Esophagus muscularis mucosa (tissue), 4 donors: ENCODE results near the gene CNTNAP2. TPM values are rescaled to one million over a fixed set of nuclear protein-coding genes. Genes with fewer than 3 reads are reported as not detected.
"Not testable (repeated sequence)": the region's sequence is repeated elsewhere in the genome, so short reads cannot be mapped to it uniquely, and the experiment has no call there.

Experiments
- DNase-seq: peaks from one replicate; pipeline ENCODE4 v3.0.0-alpha.2; 2017; ENCODE audit errors: extremely low spot score
- H3K27ac ChIP-seq, 4 donors: fragments of 200-600 bp; sonication (generic); replicated peaks in 1 of 4; 1 replicate in 3 of 4; 2 replicates in 1 of 4; pipeline ENCODE4 v1.5.1; 2016 to 2019; ENCODE audit warnings: mild to moderate bottlenecking in 1 of 4
- H3K27me3 ChIP-seq, 4 donors: fragments of 200-600 bp; sonication (generic); one replicate each; pipeline versions ENCODE4 v1.5.1 to v1.6.0; 2016 to 2019
- H3K36me3 ChIP-seq, 4 donors: fragments of 200-600 bp; sonication (generic); one replicate each; pipeline ENCODE4 v1.5.1; 2016 to 2019
- H3K4me1 ChIP-seq, 4 donors: fragments of 200-600 bp; sonication (generic); one replicate each; pipeline ENCODE4 v1.5.1; 2016 to 2019
- H3K4me3 ChIP-seq, 4 donors: fragments of 200-600 bp; sonication (generic); 1 replicate in 2 of 4; 2 replicates in 2 of 4; pipeline ENCODE4 v1.5.1; 2016 to 2019; ENCODE audit warnings: mild to moderate bottlenecking in 4 of 4, moderate library complexity in 1 of 4
- H3K9me3 ChIP-seq, 4 donors: fragments of 200-600 bp; sonication (generic); 1 replicate in 3 of 4; 2 replicates in 1 of 4; pipeline ENCODE4 v1.5.1; 2016 to 2019
- EP300 ChIP-seq: sonication (generic); formaldehyde crosslinking; IDR thresholded peaks from one replicate; pipeline ENCODE4 v1.6.1; 2017; ENCODE audit warnings: antibody characterized with exemption
- POLR2A ChIP-seq: fragments of 450-650 bp; IDR thresholded peaks from one replicate; pipeline ENCODE4 v1.6.1; 2017; ENCODE audit warnings: antibody characterized with exemption, moderate library complexity, mild to moderate bottlenecking, low read depth
- POLR2AphosphoS5 ChIP-seq, 2 donors: sonication (generic); formaldehyde crosslinking; IDR thresholded peaks; one replicate each; pipeline ENCODE4 v1.6.1; 2017; ENCODE audit warnings: antibody characterized with exemption in 2 of 2
- WGBS: methylation state at CpG from one replicate; pipeline ENCODE4 v1.1.5; 2018; 5-methylcytosine and 5-hydroxymethylcytosine counted together
- intact Hi-C: fragments of 100-400 bp; cut with DNase I; formaldehyde crosslinking; loops from one replicate; pipeline ENCODE4 v1.15.1; 2023
- total RNA-seq, 4 donors: library from RNA; depleted of rRNA; stranded (reverse); fragments of >200 nt; gene quantifications; one replicate each; pipeline versions ENCODE4 v1.1.0 to v1.2.1, GENCODE V29; 2016
- TF ChIP-seq, protein P1 (sequence below), 3 experiments: fragments of 200-600 bp in 2 of 3; fragments of 450-650 bp in 1 of 3; sonication (generic) in 2 of 3; IDR thresholded peaks; one replicate each; pipeline ENCODE4 v1.5.1; 2017 to 2019; ENCODE audit warnings: antibody characterized with exemption in 3 of 3, mild to moderate bottlenecking in 2 of 3, moderate library complexity in 1 of 3

Gene CNTNAP2
- total RNA-seq, 4 donors from 2014 or later: 1.2 to 2.9 (median 1.9) TPM

DNA sequence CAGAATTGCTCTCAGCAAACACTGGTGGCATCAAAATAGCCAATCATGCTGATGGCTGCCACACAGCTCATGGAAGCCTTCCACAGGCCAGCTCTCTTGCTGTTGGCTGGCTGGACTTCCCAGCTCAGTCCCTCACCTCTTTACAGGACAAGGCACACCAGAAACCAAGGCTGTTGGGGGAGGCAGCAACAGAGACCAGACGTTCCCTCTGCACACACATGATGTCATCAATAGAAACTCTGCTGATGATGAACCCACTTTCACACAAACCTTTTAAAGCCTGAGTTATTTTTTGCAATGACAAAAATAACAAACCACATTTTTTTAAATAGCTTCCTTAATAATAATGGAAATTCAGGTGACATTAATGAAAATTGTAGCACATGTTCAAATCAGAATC lies 2173.0 kb downstream of the CNTNAP2 start:
- whole genome bisulfite sequencing: 40% methylated on average over 1 of the region's 1 CpG
- intact Hi-C loops: loop anchor here (10.0 kb wide), 1 partner anchor 195 kb away; no protein-coding TSS in a partner anchor

DNA sequence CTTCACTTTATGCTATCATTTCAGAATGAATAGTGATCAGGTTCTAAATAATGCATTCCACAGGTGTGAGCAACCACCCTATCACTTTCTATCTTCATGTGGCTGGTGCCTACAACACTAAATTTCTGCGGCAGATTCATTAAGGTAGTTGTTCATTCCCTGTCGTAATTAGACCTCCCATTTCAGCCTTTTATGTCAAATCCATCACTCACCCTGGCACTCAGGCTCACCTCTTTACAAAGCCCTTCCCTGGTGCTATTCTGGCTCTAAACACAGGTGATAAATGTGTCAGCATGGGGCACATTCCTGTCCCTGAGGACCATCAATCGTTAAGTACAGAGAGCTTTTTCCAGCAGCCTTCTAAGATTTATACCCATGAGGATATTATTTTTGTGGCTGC lies 2173.9 kb downstream of the CNTNAP2 start:
- Histone ChIP-seq H3K9me3 (no peaks in the 10 kb centered on the region), H3K27ac (no peak overlapping the region), H3K4me1 (peaks cover 0 to 26% (median 14%) of the 10 kb centered on the region in 4 donors), H3K4me3 (no peak overlapping the region), H3K36me3 (no peaks in the 10 kb centered on the region), H3K27me3 (no peaks in the 10 kb centered on the region)
- intact Hi-C loops: no loop called here
- DNase-seq: no peak
- 50% methylated on average over 3 of the region's 3 CpGs for WGBS
- no peak for TF ChIP-seq POLR2A
- TF ChIP-seq EP300: no peak
- TF ChIP-seq POLR2AphosphoS5 (IDR thresholded peaks at IDR 0.05): no peak

More for the DNA sequence above, 2173.0 kb downstream of the CNTNAP2 start:
- Histone ChIP-seq H3K4me1 (peaks cover 0 to 26% (median 14%) of the 10 kb centered on the region in 4 donors), H3K4me3 (no peak overlapping the region), H3K27me3 (no peaks in the 10 kb centered on the region), H3K27ac (no peak overlapping the region), H3K9me3 (no peaks in the 10 kb centered on the region), H3K36me3 (no peaks in the 10 kb centered on the region)
- no peak for DNase-seq
- TF ChIP-seq POLR2AphosphoS5 (IDR thresholded peaks at IDR 0.05) (no peak), POLR2A (no peak), EP300 (no peak)
- TF ChIP-seq, protein P1, sequence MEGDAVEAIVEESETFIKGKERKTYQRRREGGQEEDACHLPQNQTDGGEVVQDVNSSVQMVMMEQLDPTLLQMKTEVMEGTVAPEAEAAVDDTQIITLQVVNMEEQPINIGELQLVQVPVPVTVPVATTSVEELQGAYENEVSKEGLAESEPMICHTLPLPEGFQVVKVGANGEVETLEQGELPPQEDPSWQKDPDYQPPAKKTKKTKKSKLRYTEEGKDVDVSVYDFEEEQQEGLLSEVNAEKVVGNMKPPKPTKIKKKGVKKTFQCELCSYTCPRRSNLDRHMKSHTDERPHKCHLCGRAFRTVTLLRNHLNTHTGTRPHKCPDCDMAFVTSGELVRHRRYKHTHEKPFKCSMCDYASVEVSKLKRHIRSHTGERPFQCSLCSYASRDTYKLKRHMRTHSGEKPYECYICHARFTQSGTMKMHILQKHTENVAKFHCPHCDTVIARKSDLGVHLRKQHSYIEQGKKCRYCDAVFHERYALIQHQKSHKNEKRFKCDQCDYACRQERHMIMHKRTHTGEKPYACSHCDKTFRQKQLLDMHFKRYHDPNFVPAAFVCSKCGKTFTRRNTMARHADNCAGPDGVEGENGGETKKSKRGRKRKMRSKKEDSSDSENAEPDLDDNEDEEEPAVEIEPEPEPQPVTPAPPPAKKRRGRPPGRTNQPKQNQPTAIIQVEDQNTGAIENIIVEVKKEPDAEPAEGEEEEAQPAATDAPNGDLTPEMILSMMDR (IDR thresholded peaks at IDR 0.05): no peak

DNA sequence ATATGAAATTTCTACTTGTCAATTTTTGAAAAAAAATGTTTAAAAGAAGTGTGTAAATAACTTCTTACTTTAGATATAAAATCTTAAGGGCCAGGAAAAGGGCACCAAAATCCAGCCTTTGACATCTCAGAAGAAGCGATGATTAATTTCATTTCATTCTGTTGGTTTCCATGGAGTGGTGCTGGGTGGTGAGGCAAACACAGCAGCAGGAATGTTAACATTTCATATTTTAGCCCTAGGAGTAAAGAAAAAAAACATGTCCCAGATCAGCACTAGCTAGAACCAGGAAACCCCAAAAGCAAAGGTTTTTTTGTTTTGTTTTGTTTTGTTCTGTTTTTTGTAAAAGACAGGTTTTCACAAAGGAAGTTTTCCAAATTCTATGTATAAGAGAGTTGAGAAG lies 2175.2 kb downstream of the CNTNAP2 start:
- Histone ChIP-seq H3K27me3 (no peaks in the 10 kb centered on the region), H3K27ac (peak overlapping the region in 2 of 4 donors; percentile 29 to 42), H3K4me1 (peaks cover 0 to 35% (median 15%) of the 10 kb centered on the region in 4 donors), H3K4me3 (no peak overlapping the region), H3K36me3 (no peaks in the 10 kb centered on the region), H3K9me3 (no peaks in the 10 kb centered on the region)
- 77% methylated on average over 1 of the region's 1 CpG for WGBS
- intact Hi-C loops: no loop called here
- DNase-seq: no peak
- TF ChIP-seq, protein P1 (IDR thresholded peaks at IDR 0.05): no peak
- TF ChIP-seq POLR2A (no peak), POLR2AphosphoS5 (IDR thresholded peaks at IDR 0.05) (no peak), EP300 (no peak)

DNA sequence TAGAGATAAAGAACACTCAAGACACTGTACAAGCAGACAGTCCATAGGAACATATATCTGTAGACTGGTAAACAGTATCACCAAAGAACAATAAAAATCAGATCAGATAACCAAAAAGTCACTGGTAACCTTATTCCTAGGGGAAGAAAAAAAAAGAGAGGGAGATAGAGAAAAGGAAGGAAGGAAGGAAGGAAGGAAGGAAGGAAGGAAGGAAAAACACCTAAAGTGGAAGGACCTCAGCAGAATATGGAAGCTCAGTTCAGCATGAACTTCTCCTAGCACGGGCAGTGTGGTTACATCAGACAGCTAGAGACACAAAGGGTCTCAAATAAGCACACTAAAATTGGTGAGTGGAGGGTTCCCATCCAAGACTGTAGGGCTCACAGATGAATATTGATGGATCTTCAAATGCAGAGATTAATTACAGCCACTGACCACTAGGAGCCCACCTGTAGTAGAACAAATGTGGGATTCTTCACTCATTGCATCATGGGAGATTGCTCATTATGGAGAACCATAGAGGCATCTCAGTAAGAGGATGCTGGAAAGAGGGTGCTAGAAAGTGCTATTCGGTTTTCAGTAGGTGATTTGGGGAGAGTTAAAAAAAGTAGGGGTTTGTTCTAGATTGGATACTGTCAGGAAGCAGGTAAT lies 2180.5 kb downstream of the CNTNAP2 start:
- H3K4me3 ChIP-seq: no peak overlapping the region
- peaks cover 0 to 16% (median 4%) of the 10 kb centered on the region in 4 donors for H3K4me1 ChIP-seq
- no peak overlapping the region for H3K27ac ChIP-seq
- intact Hi-C loops: no loop called here
- WGBS: 90% methylated on average over 2 of the region's 2 CpGs
- no peaks in the 10 kb centered on the region for H3K36me3 ChIP-seq
- H3K27me3 ChIP-seq: no peaks in the 10 kb centered on the region
- TF ChIP-seq POLR2A: no peak
- TF ChIP-seq POLR2AphosphoS5 (IDR thresholded peaks at IDR 0.05): no peak
- TF ChIP-seq EP300: no peak
- TF ChIP-seq, protein P1 (IDR thresholded peaks at IDR 0.05): peak in 1 of 3 experiments; percentile 3
- H3K9me3 ChIP-seq: no peaks in the 10 kb centered on the region
- no peak for DNase-seq

DNA sequence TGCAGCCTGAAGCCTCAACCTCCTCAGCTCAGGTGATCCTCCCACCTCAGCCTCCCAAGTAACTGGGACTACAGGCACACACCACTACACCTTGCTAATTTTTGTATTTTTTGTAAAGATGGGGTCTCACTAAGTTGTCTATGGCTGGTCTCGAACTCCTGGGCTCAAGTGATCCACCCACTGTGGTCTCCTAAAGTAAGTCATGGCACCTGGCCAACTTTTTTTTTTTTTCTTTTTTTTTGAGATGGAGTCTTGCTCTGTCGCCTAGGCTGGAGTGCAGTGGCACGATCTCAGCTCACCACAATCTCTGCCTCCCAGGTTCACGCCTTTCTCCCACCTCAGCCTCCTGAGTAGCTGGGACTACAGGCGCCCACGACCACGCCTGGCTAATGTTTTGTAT lies 2182.2 kb downstream of the CNTNAP2 start:
- H3K27me3 ChIP-seq, H3K36me3 ChIP-seq, intact Hi-C loops, H3K9me3 ChIP-seq, H3K27ac ChIP-seq, DNase-seq, H3K4me3 ChIP-seq: not testable (repeated sequence)
- peaks cover 3 to 18% (median 12%) of the 10 kb centered on the region in 4 donors for H3K4me1 ChIP-seq
- 93% methylated on average over 7 of the region's 7 CpGs for WGBS
